Activated T-helper 9 cell treated with anti-CD3 and anti-CD28 coated beads, Interleukin-2, amount 50 U/mL, for 16 hours (primary cell): Measurements from ENCODE around the gene PALD1.

Experiments
- DNase-seq: peaks from one replicate; pipeline ENCODE4 v3.0.0-alpha.2; 2020; ENCODE audit warnings: low read depth

PALD1 gene

DNA sequence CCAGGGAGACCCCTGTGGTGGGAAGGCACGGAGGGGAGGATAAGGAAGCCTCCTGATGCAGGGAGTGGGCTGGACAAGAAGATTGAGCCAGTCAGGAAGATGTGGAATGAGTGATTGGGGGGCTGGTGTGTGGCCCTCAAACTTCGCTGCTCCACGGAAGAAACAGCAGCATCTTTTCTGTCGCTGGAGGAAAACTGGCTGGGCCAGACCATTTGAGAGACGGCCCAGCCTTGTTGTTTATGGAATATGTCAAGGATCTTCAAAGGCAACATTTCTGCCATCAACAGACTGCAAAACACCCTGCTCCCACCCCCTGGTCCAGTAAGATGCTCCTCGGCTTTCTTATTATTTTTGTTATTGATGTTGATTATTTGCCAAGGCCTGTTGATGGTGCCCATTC, 29.4 kb downstream of the PALD1 start:
- no peak for DNase-seq

DNA sequence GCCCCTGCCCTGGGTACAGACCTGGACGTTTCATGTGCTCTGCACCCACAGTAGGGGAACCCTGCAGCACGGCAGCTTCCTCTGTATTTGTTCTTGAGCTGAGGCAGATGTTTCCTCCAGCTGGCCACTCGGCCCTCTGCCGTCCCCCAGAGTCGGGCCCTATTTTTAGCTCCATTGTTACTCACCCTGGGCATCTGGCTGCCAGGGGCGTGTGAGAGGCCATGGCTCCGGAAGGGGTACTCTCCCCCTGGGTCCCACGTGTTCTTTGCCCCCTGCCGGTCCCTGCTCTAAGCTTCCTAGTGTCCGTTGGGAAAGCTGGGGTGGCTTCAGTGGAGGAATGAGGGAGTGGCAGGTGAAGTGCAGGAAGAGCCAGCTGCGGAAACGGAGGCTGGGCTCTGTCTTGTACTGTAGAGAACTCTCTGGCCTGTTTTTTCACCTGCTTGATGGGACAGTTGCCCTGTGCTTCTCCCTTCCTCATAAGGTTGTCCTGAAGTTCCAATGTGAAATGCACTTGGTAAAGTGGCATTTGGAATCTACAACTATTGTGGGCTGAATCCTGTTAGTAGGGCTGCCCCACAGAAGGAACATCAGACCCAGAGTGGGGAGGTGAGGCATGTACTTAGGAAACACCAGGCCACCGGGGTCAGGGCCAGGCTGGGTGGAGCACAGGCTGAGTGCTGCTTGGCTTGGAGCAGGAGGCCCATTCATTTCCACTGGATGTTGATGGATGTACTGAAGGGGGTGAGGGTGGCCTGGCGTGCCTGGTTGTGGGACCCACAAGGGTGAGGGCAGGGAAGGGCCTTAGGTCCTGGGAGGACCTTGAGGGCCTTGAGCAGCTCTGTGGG, 30.6 kb downstream of the PALD1 start:
- DNase-seq = no peak

- DNase-seq = no peak
These were observed 31.2 kb downstream of the PALD1 start for GRCh38 chr10:70509757-70510147.

- no peak for DNase-seq
These were observed 31.9 kb downstream of the PALD1 start for GRCh38 chr10:70510453-70510852.

DNA sequence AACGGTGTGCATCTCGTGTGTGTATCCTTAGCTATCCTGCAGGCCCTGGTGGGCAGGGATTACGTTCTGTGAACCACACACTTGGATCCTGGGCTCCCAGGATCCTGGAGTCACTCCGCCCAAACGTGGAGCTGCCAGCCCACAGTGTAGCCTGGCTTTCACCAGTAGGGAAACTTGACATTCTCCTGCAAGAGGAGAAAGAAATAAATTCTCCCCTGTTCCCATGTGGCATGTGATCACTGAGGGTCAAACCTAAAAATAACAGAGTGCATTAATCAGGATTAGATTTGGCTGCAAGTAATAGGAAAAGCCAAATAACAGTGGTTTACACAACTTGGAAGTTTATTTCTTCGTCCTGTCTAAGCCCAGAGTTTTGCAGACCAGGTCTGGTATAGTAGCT, 32.3 kb downstream of the PALD1 start:
- DNase-seq = no peak

DNA sequence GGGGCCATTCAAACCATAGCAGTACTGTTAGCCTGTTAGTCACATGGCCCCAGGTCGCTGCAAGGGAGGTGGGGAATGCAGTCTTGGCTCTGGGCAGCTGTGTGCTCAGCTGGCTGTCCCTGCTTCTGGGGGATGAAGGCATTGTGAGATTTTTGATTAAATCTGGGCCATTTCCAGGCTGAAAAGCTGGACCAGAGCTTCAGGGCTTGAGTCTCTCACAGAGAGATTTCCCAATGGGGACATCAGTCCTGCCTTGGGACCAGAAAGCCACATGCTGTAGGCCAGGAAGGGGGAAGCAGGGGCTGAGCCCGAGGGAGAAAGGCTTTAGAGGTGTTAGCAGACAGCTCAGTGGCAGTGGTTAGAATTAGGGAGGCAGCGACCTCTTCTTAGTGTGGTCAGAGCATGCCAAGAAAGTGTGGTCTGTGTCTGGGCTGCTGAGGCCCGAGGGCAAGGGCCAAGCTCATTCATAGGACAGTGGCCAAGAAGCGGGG, 33.6 kb downstream of the PALD1 start:
- DNase-seq = no peak

- no peak for DNase-seq
These were observed 35.3 kb downstream of the PALD1 start for GRCh38 chr10:70513848-70514309.

- no peak for DNase-seq
These were observed 36.0 kb downstream of the PALD1 start for GRCh38 chr10:70514591-70514990.

DNA sequence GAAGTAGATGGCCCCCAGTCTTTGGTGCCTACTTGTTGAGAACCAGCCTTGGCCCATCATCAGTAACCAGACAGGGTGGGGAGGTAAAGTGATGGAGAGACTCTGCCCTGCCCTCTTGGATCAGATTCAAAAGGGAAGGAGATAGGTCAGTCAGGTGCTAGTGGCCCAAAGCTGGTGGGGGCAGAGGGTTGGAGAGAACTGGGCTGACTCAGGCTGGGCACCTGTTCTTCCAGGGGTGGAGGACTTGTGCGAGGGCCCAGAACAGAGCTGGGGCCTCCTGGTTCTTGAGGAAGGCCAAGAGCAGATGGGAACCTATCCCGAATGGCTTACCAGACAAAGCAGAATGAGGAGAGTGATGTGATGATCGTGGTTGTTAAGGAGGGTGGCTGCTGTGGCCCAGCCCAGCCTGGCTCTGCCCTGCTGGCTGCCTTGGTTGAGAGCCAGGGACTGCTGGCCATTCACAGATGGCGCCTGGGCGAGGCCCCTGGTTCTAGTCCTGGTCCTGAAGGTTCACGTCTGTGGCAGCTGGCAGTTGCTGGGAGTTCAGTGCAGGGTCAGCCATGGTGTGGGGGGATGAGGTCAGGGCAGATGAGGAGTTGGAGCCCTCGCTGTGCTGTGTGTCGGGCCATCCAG, 36.6 kb downstream of the PALD1 start:
- no peak for DNase-seq

GRCh38 chr10:70518695-70519094, 40.1 kb downstream of the PALD1 start:
- DNase-seq = no peak

DNA sequence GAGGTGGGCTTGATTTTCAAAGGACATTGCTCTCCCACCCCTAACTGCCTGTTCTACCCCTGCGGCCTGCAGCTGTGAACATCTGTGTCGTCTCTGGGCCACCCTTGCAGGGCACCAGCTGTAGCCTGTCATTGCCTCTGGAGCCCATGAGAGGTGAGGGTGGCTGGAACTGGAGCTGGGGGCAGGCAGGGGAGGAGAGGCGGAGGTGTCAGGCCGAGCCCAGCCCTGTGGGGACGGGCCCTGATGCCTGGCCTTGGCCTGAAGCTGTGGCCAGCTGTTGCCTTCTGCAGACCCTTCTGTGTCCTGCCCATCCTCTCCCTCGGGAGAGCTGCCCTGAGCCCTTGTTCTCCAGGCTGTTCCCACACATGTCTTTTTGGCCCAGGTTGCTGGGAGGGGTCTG, 44.5 kb downstream of the PALD1 start:
- no peak for DNase-seq

GRCh38 chr10:70523549-70523948, 45.0 kb downstream of the PALD1 start:
- DNase-seq = no peak

GRCh38 chr10:70528314-70528713, 49.7 kb downstream of the PALD1 start:
- DNase-seq = no peak

GRCh38 chr10:70528741-70529362, 50.3 kb downstream of the PALD1 start:
- no peak for DNase-seq

DNA sequence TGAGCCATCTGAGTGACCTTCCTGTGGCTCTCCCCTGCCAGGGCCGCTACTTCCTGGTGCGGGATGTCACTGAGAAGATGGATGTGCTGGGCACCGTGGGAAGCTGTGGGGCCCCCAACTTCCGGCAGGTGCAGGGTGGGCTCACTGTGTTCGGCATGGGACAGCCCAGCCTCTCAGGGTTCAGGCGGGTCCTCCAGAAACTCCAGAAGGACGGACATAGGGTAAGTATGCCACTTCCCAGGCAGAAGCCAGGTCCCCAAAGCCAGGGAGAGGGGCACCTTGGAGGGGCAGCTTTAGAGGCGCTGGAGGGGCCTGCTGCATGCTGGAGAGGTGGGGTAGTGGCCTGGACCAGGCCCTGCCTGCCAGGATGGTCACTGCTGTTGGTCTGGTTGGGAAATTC, 51.3 kb downstream of the PALD1 start:
- DNase-seq = no peak

DNA sequence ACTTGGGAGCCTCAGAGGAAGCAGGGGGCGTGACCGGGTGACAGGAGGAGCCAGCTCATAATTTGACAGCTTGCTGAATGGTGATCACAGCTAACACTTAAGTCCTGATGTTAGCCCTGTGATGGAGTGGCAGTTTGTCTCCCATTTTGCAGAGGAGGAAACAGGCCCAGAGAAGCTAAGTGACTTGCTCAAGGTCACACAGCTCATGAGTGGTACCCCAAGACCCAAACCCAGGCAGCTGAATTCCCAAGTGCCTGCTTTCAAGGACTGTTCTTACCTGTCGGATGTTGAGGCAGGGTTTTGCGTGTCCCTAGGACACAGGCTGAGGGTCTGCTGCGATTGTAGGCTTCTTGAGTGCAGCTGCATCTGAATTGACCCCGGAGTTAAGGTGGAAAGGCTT, 51.7 kb downstream of the PALD1 start:
- no peak for DNase-seq

- DNase-seq = no peak
These were observed 54.1 kb downstream of the PALD1 start for GRCh38 chr10:70532554-70533188.

DNA sequence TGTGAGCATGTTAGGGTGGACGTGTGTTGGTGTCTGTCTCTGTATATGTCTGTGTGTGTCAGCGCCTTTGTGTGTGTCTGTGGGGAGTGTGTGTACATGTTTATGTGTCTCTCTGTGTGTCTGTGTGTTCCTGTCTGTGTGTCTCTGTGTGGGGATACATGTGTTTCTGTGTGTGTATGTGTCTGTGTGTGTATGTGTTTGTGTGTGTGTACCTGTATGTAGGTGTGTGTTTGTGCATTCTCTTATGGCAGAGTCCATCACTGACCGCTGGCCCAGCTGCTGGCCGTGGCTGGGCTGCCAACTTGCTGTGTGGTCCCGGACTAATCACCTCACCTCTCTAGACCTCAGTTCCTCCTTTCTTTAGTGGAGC, 54.6 kb downstream of the PALD1 start:
- no peak for DNase-seq

GRCh38 chr10:70534281-70534680, 55.7 kb downstream of the PALD1 start:
- DNase-seq = no peak

- no peak for DNase-seq
These were observed 56.4 kb downstream of the PALD1 start for GRCh38 chr10:70535001-70535400.

GRCh38 chr10:70535451-70535850, 56.9 kb downstream of the PALD1 start:
- no peak for DNase-seq

GRCh38 chr10:70536196-70536861, 57.8 kb downstream of the PALD1 start:
- DNase-seq = no peak
